Liver (tissue), 9 donors: ENCODE data around the gene DIDO1. TPM values are rescaled to one million over a fixed set of nuclear protein-coding genes. Genes with fewer than 3 reads are reported as not detected.

ENCODE experiments used
- DNase-seq: peaks from one replicate; pipeline ENCODE4 v3.0.0-alpha.2; 2017; ENCODE audit warnings: low spot score
- H3K27ac ChIP-seq, 2 donors: one replicate each; pipeline ENCODE4 v1.7.0; 2013; ENCODE audit warnings: inconsistent platforms in 2 of 2, low read length in 2 of 2, control low read depth in 1 of 2, low read depth in 1 of 2, mild to moderate bottlenecking in 1 of 2
- H3K27me3 ChIP-seq, 4 donors: one replicate each; pipeline versions ENCODE4 v1.6.1 to v1.7.0; 2013; ENCODE audit warnings: low read length in 3 of 4, inconsistent platforms in 1 of 4, mild to moderate bottlenecking in 1 of 4, moderate library complexity in 1 of 4; ENCODE audit not compliant: control insufficient read depth in 4 of 4, insufficient read depth in 4 of 4
- H3K36me3 ChIP-seq, 4 donors: one replicate each; pipeline versions ENCODE4 v1.6.1 to v1.7.0; 2013; ENCODE audit warnings: low read length in 3 of 4, mild to moderate bottlenecking in 3 of 4, low read depth in 1 of 4, moderate library complexity in 1 of 4; ENCODE audit not compliant: control insufficient read depth in 4 of 4, insufficient read depth in 3 of 4
- H3K4me1 ChIP-seq, 4 donors: one replicate each; pipeline versions ENCODE4 v1.6.1 to v1.7.0; 2013; ENCODE audit warnings: low read length in 3 of 4, mild to moderate bottlenecking in 3 of 4, moderate library complexity in 1 of 4; ENCODE audit not compliant: control insufficient read depth in 4 of 4, insufficient read depth in 4 of 4
- H3K4me3 ChIP-seq, 3 donors: one replicate each; pipeline versions ENCODE4 v1.6.1 to v1.7.0; 2013; ENCODE audit warnings: low read length in 3 of 3, control low read depth in 1 of 3, low read depth in 1 of 3, mild to moderate bottlenecking in 1 of 3
- H3K9ac ChIP-seq, 2 donors: one replicate each; pipeline ENCODE4 v1.7.0; 2013; ENCODE audit warnings: low read length in 2 of 2, mild to moderate bottlenecking in 2 of 2, moderate library complexity in 2 of 2, control low read depth in 1 of 2, low read depth in 1 of 2
- H3K9me3 ChIP-seq, 4 donors: one replicate each; pipeline versions ENCODE4 v1.6.1 to v1.7.0; 2013; ENCODE audit warnings: low read length in 3 of 4; ENCODE audit not compliant: control insufficient read depth in 4 of 4
- EGR1 ChIP-seq, 2 donors: IDR thresholded peaks; 2 replicates each; pipeline ENCODE4 v1.6.1; 2016 to 2018; ENCODE audit warnings: antibody characterized with exemption in 2 of 2, low read depth in 2 of 2
- FOXA1 ChIP-seq: IDR thresholded peaks from 2 replicates; pipeline ENCODE4 v1.6.1; 2016; ENCODE audit warnings: antibody characterized with exemption
- FOXA2 ChIP-seq: IDR thresholded peaks from 2 replicates; pipeline ENCODE4 v1.6.1; 2016; ENCODE audit warnings: antibody characterized with exemption
- GABPA ChIP-seq, 2 donors: IDR thresholded peaks in 1 of 2; conservative IDR thresholded peaks in 1 of 2; 2 replicates each; pipeline ENCODE4 v1.6.1; 2016; ENCODE audit warnings: antibody characterized with exemption in 2 of 2, mild to moderate bottlenecking in 1 of 2, moderate library complexity in 1 of 2
- HNF4A ChIP-seq, 2 donors: conservative IDR thresholded peaks; 2 replicates each; pipeline ENCODE4 v1.6.1; 2016; ENCODE audit warnings: antibody characterized with exemption in 2 of 2, mild to moderate bottlenecking in 2 of 2
- HNF4G ChIP-seq: IDR thresholded peaks from 2 replicates; pipeline ENCODE4 v1.6.1; 2016; ENCODE audit warnings: antibody characterized with exemption
- JUND ChIP-seq, 2 donors: IDR thresholded peaks; 2 replicates each; pipeline ENCODE4 v1.6.1; 2016; ENCODE audit warnings: antibody characterized with exemption in 2 of 2
- MAX ChIP-seq: IDR thresholded peaks from 2 replicates; pipeline ENCODE4 v1.6.1; 2016; ENCODE audit warnings: antibody characterized with exemption
- NR2F2 ChIP-seq: IDR thresholded peaks from 2 replicates; pipeline ENCODE4 v1.6.1; 2016; ENCODE audit warnings: antibody characterized with exemption
- RAD21 ChIP-seq, 2 donors: IDR thresholded peaks; 2 replicates each; pipeline ENCODE4 v1.6.1; 2016; ENCODE audit warnings: antibody characterized with exemption in 2 of 2, mild to moderate bottlenecking in 2 of 2
- REST ChIP-seq: IDR thresholded peaks from 2 replicates; pipeline ENCODE4 v1.6.1; 2016; ENCODE audit warnings: antibody characterized with exemption, mild to moderate bottlenecking
- RXRA ChIP-seq, 2 donors: IDR thresholded peaks; 2 replicates each; pipeline ENCODE4 v1.6.1; 2017 to 2018; ENCODE audit warnings: antibody characterized with exemption in 2 of 2, mild to moderate bottlenecking in 1 of 2
- SP1 ChIP-seq: IDR thresholded peaks from 2 replicates; pipeline ENCODE4 v1.6.1; 2018; ENCODE audit warnings: antibody characterized with exemption, mild to moderate bottlenecking
- TAF1 ChIP-seq: conservative IDR thresholded peaks from 2 replicates; pipeline ENCODE4 v1.6.1; 2016; ENCODE audit warnings: antibody characterized with exemption, mild to moderate bottlenecking
- YY1 ChIP-seq: IDR thresholded peaks from 2 replicates; pipeline ENCODE4 v1.6.1; 2016; ENCODE audit warnings: antibody characterized with exemption, mild to moderate bottlenecking
- WGBS: extraction: QIAGEN DNeasy Blood & Tissue Kit; methylation state at CpG from one replicate; pipeline ENCODE4 v1.1.7; 2013; 5-methylcytosine and 5-hydroxymethylcytosine counted together
- polyA plus RNA-seq, 2 donors: library from polyadenylated mRNA; stranded (reverse) in 1 of 2; unstranded in 1 of 2; fragments of 200-250 nt in 1 of 2; fragments of >200 nt in 1 of 2; fragmentation: Nextera tagmentation in 1 of 2; extraction: Ambion mirVana in 1 of 2; gene quantifications; one replicate each; pipeline versions ENCODE4 v1.2.1 to v1.2.3, GENCODE V29; 2013 to 2015
- total RNA-seq, 2 donors: library from RNA; depleted of rRNA; stranded (reverse); fragments of >200 nt; gene quantifications; one replicate each; pipeline ENCODE4 v1.2.3, GENCODE V29; 2014
- TF ChIP-seq, protein P1 (sequence below): IDR thresholded peaks from 2 replicates; pipeline ENCODE4 v1.6.1; 2016; ENCODE audit warnings: antibody characterized with exemption
- TF ChIP-seq, protein P2 (sequence below): IDR thresholded peaks from 2 replicates; pipeline ENCODE4 v1.6.1; 2016; ENCODE audit warnings: antibody characterized with exemption
- TF ChIP-seq, protein P3 (sequence below): fragments of 150-350 bp; IDR thresholded peaks from 2 replicates; pipeline ENCODE4 v1.5.1; 2017; ENCODE audit warnings: improper control_type of control experiment, low read depth, low read length; ENCODE audit not compliant: missing input control
- donor health status: healthy.
- donor health status: healthy.
- donor health status: healthy.
- donor health status: healthy.
- donor health status: healthy.

DIDO1 gene
- total and polyA plus RNA-seq, 4 donors = 10.1 to 43.1 (median 17.4) TPM

GRCh38 chr20:62898970-62899632 lies 27.2 kb downstream of the DIDO1 start:
- no peak for DNase-seq
- peaks cover 6 to 40% (median 24%) of the 10 kb centered on the region in 4 donors for H3K36me3 ChIP-seq

More at GRCh38 chr20:62898970-62899632, 27.2 kb downstream of the DIDO1 start:
- no peaks in the 10 kb centered on the region for H3K9me3 ChIP-seq
- no peak for TF ChIP-seq REST
- no peak for TF ChIP-seq HNF4A (conservative IDR thresholded peaks at IDR 0.05)
- no peak for TF ChIP-seq NR2F2
- TF ChIP-seq FOXA1 = no peak
- no peak for TF ChIP-seq YY1
- TF ChIP-seq HNF4G = no peak
- no peak for TF ChIP-seq RAD21 (IDR thresholded peaks at IDR 0.05)
- no peak for TF ChIP-seq TAF1
- TF ChIP-seq FOXA2 = no peak
- TF ChIP-seq RXRA (IDR thresholded peaks at IDR 0.05) = no peak
- TF ChIP-seq, protein P1, sequence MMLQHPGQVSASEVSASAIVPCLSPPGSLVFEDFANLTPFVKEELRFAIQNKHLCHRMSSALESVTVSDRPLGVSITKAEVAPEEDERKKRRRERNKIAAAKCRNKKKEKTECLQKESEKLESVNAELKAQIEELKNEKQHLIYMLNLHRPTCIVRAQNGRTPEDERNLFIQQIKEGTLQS = no peak
- TF ChIP-seq, protein P2, sequence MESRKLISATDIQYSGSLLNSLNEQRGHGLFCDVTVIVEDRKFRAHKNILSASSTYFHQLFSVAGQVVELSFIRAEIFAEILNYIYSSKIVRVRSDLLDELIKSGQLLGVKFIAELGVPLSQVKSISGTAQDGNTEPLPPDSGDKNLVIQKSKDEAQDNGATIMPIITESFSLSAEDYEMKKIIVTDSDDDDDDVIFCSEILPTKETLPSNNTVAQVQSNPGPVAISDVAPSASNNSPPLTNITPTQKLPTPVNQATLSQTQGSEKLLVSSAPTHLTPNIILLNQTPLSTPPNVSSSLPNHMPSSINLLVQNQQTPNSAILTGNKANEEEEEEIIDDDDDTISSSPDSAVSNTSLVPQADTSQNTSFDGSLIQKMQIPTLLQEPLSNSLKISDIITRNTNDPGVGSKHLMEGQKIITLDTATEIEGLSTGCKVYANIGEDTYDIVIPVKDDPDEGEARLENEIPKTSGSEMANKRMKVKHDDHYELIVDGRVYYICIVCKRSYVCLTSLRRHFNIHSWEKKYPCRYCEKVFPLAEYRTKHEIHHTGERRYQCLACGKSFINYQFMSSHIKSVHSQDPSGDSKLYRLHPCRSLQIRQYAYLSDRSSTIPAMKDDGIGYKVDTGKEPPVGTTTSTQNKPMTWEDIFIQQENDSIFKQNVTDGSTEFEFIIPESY = no peak
- TF ChIP-seq SP1 = no peak
- no peak for TF ChIP-seq JUND (IDR thresholded peaks at IDR 0.05)
- TF ChIP-seq, protein P3, sequence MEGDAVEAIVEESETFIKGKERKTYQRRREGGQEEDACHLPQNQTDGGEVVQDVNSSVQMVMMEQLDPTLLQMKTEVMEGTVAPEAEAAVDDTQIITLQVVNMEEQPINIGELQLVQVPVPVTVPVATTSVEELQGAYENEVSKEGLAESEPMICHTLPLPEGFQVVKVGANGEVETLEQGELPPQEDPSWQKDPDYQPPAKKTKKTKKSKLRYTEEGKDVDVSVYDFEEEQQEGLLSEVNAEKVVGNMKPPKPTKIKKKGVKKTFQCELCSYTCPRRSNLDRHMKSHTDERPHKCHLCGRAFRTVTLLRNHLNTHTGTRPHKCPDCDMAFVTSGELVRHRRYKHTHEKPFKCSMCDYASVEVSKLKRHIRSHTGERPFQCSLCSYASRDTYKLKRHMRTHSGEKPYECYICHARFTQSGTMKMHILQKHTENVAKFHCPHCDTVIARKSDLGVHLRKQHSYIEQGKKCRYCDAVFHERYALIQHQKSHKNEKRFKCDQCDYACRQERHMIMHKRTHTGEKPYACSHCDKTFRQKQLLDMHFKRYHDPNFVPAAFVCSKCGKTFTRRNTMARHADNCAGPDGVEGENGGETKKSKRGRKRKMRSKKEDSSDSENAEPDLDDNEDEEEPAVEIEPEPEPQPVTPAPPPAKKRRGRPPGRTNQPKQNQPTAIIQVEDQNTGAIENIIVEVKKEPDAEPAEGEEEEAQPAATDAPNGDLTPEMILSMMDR = no peak
- no peak for TF ChIP-seq MAX
- no peak for TF ChIP-seq GABPA (IDR thresholded peaks at IDR 0.05 in 1 of 2, conservative IDR thresholded peaks at IDR 0.05 in 1 of 2)
- no peak for TF ChIP-seq EGR1 (IDR thresholded peaks at IDR 0.05; ENCODE audit: low read depth in 2 of 2)
- peaks cover 5 to 21% (median 13%) of the 10 kb centered on the region in 4 donors for H3K4me1 ChIP-seq
- no peak overlapping the region for H3K27ac ChIP-seq
- 40% methylated on average over 16 of the region's 16 CpGs for WGBS
- no peak overlapping the region for H3K9ac ChIP-seq
- no peaks in the 10 kb centered on the region for H3K27me3 ChIP-seq
- no peak overlapping the region for H3K4me3 ChIP-seq
